ENCODE measurements around the gene ENDOV.

ENDOV gene

DNA sequence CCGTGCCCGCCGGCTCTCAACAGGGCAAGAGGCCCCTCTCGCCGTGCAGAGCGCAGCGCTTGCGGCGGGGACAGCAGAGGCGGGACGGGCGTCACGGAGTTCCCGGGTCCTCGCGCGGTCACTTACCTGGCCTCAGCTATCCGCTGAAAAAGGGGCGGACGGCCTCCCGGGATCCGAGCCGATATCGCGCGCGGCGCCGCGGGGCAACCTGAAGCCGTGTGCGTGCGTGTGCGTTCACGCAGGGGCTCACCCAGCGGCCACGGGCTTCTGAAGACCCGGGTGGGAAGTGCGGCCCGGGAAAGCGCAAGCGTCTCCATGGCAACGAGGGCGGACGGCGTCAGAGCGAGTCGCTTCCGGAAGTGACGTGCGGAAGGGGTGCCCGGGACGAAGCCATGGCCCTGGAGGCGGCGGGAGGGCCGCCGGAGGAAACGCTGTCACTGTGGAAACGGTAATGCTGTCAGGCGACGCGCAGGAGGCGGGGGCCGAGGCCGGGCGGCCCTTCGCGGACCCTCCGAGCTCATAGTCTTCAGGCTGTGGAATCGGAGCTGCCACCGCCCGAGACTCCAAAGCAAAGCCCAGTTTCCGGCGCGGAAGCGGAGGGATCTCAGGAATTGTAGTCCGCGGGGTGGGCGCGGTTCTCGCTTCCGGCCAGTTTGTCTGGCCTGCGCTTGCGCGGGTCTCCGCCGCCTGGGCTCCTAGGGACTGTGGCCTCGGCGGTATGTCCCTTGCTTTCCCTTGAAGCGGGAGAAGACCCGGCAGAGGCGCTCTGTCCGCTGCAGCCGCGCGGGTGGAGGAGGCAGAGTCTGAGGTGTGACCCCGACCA, at the start of gene ENDOV:
ENDOV (plus strand) TSS at position 365 of the 823 bp plus-strand sequence; CDS start at position 393, 28 bp downstream.
- peak; percentile 85 for DNase-seq

DNA sequence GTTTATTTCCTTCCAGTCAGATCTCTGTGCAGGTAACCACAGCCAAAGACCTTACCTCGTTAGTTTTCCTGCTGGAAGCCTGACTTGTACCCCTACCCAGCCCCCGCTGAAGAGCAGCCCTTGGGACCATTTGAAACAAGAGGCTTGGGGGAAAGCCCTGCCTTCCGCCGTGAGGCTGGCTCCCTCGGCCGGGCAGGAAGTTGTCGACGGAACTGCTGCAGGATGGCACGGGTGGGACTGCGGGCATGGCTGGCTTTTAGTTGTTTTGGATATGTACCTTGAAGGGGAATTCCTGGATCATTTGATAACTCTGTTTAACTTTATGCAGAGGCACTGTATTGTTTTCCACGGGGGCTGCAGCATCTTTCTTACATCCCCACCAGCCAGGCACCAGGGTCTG, 49.0 kb upstream of the ENDOV start:
- no peak for DNase-seq

DNA sequence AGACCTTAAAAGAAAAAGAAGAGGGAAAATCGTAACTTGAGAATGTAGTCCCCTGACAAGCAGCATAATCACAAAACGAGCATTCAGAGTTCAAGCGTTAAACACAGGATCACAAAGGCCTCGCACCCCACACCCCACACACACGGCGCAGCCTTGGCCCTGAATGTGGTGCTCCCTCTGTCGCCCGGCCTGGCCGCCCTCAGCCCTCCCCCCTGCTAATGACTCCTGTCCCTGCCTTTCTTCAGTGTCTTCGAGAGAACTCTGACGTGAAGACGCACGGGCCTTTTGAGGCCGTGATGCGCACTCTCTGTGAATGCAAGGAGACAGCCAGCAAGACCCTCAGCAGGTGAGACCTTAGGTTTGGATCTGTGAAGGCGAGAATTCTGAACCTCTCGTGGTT, 47.5 kb upstream of the ENDOV start:
- DNase-seq = no peak

GRCh38 chr17:80371196-80371595, 43.8 kb upstream of the ENDOV start:
- no peak for DNase-seq

DNA sequence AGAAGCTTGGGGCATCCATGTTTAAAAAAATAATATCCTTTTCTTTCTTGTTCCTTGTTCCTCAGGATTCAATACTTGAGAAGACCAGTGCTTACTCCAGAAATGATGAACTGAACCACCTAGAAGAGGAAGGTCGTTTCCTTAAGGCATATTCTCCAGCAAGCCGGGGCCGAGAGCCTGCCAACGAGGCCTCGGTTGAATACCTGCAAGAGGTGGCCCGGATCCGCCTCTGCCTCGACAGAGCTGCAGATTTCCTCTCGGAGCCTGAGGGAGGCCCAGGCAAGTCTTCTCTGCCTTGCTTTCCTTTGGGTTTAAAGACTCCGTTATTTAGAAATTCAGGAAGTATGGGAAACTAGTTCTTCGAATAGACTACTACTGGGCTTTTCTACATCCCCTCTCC, 42.5 kb upstream of the ENDOV start:
- no peak for DNase-seq

GRCh38 chr17:80372922-80373570, 41.9 kb upstream of the ENDOV start:
- DNase-seq = no peak

DNA sequence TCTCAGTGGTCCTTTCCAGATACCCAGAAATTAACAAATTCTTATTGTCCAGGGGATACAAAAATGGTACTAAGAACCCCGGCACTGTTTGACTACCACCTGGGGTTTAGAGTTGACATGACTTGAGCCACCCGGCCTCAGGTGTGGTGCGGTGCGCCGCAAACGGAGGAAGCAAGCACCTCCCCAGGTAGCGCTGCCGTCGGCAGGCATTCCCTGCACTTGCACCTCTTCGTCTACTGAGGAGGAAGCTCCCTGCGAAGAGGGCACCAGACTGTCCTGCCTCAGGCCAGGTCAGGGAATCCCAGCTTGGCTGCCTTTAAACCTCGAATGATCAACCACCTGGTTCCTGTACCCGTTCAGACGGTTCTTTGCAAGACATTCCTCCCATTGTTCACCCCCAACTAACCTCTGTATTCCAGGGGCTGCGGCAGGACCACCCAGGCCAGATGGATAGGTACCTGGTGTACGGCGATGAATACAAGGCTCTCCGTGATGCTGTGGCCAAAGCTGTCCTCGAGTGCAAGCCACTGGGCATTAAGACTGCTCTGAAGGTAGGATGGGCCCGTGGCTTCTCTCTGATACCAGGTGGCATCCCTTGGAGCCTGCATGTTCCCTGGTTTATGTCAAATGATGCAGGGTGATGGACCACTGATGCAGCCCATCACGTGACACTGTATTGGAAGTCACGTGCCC, 40.8 kb upstream of the ENDOV start:
- no peak for DNase-seq

DNA sequence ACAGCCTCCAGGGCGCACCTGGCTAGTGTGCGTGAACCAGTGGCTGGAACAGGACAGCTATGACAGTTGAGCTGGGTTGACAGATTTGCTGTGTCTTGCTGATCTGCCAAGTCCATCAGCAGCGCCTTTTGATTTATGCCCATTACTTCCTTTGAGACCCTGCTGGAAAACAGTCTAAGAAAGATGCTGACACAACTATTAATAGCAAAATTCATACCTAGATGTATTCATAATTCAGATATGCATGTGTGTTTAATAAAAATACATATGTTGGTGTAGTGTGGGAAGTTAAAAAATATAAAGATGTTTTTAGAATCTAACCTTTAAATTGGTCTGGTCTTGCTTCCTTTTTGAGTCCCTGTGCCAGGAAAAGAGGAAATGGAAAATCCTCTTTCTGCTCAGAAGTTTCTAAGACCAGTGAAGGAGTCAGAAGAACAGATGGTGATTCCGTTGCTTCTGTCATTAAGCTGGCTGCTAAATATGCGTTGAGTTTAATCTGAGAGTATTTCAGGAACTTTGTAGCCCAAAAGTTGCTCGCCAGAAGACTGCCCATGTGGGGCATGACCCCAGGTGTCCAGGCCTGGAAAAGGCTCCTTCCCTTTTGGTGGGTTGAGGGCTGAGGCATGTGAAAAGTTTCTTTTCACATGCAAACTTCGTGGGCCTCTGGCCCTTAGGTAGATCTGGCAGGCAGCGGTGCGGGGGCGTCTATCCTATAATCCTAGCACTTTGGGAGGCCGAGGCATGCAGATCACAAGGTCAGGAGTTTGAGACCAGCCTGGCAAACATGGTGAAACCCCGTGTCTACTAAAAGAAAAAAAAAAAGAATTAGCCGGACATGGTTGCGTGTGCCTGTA, 40.0 kb upstream of the ENDOV start:
- no peak for DNase-seq

GRCh38 chr17:80376531-80376930, 38.4 kb upstream of the ENDOV start:
- no peak for DNase-seq

- DNase-seq = no peak
Measured at GRCh38 chr17:80377798-80378197, 37.2 kb upstream of the ENDOV start.

GRCh38 chr17:80379348-80379747, 35.6 kb upstream of the ENDOV start:
- no peak for DNase-seq

- no peak for DNase-seq
Measured at GRCh38 chr17:80380068-80380467, 34.9 kb upstream of the ENDOV start.

DNA sequence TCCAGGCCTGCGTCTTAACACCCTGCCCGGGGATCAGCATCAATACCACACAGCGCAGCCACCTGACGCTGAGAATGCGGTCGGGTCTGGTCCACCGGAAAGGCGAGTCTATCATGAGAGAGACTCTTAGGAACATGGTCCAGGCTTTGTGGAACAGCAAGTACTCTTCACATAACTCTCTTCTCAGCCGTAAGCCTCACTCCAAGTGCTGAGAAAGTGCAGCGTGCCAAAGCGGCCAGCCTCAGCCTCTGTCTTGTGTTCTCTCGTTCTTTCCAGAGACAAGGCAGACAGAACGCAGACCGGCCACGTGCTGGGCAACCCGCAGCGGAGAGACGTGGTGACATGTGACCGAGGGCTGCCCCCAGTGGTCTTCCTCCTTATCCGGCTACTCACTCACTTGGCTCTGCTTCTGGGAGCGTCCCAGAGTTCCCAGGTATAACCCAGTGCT, 34.4 kb upstream of the ENDOV start:
- DNase-seq = no peak

DNA sequence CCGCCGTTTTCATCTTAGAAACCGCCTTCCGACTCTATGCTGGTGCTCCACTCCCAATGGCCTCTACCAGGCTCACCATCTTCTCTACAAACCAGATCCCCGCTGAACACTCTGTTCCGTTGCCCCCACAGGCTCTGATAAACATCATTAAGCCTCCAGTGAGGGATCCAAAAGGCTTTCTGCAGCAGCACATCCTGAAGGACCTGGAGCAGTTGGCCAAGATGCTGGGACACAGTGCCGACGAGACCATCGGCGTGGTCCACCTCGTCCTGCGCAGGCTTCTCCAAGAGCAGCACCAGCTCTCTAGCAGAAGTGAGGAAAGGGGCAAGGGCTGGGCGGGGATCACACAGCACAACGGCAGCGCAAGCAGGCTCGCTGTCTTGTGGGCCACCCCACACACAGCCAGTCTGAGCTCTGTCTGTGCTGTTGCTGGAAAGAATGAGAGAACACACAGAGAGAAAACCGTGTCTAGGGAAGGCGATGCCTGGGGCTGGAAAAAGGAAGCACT, 33.5 kb upstream of the ENDOV start:
- DNase-seq = no peak

DNA sequence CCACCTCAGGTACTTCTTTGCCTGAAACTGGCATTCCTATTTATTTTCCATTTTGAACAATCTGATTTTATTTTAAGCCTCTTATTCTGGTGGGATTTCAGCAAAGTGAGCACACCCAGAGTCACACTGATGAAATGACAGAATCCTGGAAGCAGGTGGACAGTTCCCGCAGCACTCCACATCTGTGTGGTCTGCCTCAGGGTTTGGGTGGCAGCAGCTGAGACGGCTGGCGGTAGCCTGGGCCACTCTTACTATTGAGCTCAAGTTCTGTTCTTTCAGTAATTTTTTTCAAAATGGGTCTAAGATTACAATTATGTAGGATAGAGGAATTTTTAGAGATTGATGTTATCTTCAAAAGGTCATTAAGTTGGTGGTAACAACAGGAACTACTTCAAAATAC, 32.5 kb upstream of the ENDOV start:
- no peak for DNase-seq

- no peak for DNase-seq
Measured at GRCh38 chr17:80382956-80383355, 32.0 kb upstream of the ENDOV start.

- no peak for DNase-seq
Measured at GRCh38 chr17:80384078-80384960, 30.6 kb upstream of the ENDOV start.

DNA sequence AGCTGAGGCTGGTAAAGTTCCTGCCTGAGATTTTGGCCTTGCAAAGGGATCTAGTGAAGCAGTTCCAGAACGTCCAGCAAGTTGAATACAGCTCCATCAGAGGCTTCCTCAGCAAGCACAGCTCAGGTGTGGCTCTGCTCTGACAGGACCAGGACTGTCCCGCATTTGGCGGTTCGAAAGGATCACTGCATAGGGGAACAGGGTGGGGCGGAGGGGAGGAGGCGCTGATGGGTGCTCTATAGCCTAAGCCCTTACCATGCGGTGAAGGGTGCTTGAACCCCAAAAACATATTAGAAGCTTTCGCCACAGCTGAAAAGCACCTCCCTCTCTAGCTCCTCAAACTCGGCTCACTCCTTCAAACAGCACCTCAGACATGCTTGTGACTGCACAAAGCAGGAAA, 29.9 kb upstream of the ENDOV start:
- DNase-seq = no peak

DNA sequence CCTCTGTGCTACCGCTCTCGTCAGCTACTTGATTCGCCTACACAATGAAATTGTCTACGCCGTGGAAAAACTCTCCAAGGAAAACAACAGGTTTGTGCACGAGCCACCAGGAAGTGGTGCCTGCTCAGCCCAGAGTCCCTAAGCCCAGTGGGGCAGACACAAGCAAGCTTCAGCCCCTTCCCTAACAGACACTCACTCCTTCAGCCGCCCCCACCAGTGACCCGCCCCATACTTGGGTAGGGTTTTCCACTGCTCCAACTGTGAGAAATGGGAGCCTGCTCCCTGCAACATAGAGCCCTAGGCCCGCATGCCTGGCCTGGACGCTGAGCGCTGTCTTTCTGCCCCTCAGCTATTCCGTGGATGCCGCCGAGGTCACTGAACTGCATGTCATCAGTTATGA, 28.6 kb upstream of the ENDOV start:
- no peak for DNase-seq

DNA sequence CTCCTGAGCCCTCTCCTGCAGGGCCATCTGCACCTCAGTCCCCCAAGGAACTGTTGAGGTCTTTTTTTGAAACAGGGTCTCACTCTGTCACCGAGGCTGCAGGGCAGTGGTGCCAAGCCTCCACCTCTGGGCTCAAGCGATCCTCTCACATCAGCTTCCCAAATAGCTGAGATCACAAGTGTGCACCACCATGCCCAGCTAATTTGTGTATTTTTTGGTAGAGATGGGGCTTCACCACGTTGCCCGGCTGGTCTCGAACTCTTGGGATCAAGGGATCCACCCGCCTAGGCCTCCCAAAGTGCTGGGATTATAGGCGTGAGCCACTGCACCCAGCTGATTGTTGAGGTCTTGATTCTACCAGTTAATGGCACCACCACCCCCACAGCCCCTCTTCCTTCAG, 27.9 kb upstream of the ENDOV start:
- DNase-seq = no peak

- DNase-seq = no peak
Measured at GRCh38 chr17:80388175-80388574, 26.8 kb upstream of the ENDOV start.

DNA sequence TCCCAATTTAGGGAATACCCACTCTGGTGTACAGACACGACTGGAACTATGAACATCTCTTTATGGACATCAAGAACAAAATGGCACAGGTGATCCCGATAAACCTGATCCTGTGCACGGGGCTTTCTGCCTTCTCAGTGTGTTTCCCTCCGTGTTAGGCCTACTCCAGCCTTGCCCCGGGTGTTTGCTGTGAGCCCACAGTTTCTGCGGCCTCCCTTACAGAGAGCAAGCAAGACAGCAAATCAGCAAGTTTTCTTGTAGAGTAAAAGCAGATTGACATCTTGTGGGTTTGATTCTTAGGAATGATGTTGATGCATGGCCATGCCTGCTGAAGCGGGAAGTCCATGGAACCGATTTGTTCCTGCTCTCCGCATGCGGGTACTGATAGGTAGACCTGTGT, 26.4 kb upstream of the ENDOV start:
- no peak for DNase-seq

Measured in NCI-H1105 treated with DMSO at 0.1 percent for 48 hours (cell line).